Fibroblast of villous mesenchyme (primary cell): ENCODE measurements around the gene GPS1. TPM values are rescaled to one million over a fixed set of nuclear protein-coding genes. Genes with fewer than 3 reads are reported as not detected.

ENCODE experiments used
- DNase-seq: peaks from one replicate; pipeline ENCODE4 v3.0.0-alpha.2; 2010; ENCODE audit warnings: low read depth
- H3K4me3 ChIP-seq: 2 replicates; pipeline ENCODE4 v1.5.1; 2011; ENCODE audit warnings: low read depth, mild to moderate bottlenecking, low read length
- CTCF ChIP-seq: IDR thresholded peaks from 2 replicates; pipeline ENCODE4 v1.5.1; 2012; ENCODE audit warnings: low read depth, mild to moderate bottlenecking, low read length; ENCODE audit not compliant: insufficient read depth
- total RNA-seq: library from RNA; depleted of rRNA; stranded (reverse); fragments of >200 nt; gene quantifications from 2 replicates; pipeline ENCODE4 v1.2.3, GENCODE V29; 2012

Gene GPS1
- total RNA-seq, 1 donor = 104 TPM

DNA sequence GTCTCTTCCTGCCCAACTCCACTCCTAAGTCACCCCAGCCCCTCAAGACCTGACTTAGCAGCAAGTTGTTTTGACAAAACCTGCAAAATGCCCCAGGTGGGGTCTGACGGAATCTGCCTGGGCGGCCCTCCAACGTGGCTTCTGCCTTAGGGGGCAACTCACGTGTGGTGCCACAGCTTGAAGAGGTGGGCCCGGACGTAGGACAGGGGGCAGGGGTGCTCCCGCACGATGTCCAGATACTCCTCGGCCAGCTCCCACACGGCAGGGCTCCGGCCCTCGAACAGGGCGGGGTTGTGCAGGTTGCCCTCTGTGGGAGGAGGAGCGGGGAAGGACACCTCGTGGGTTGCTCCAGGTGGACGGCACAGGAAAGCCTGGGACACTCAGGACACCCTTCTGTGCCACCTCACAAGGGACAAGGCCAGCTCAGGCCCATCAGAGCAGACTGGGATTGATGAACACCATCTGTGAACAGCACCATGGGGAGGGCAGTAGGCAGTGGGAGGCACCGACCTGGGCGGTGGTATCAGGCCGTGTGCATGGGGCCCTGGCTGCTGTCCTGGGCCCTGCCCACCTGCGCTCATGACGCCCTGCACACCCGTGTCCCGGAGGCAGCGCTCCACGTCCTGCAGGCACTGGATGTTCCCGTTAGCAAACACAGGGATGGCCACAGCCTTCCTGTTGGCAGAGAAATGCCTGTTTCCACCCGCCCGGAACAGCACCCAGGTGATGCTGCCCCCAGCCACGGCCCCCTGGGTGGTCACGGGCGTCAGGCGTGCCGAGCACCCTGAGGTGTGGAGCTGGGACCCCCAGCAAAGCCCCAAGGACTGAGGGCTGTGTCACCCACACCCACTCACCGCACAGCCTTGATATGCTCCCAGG, 9.6 kb downstream of the GPS1 start:
- no peak for DNase-seq
- TF ChIP-seq CTCF = no peak
- no peak overlapping the region for H3K4me3 ChIP-seq

- DNase-seq = no peak
- no peak overlapping the region for H3K4me3 ChIP-seq
- no peak for TF ChIP-seq CTCF
These were observed 10.6 kb downstream of the GPS1 start for GRCh38 chr17:82062076-82062983.

- no peak for TF ChIP-seq CTCF
- no peak overlapping the region for H3K4me3 ChIP-seq
- DNase-seq = no peak
These were observed 11.3 kb downstream of the GPS1 start for GRCh38 chr17:82062984-82063368.

DNA sequence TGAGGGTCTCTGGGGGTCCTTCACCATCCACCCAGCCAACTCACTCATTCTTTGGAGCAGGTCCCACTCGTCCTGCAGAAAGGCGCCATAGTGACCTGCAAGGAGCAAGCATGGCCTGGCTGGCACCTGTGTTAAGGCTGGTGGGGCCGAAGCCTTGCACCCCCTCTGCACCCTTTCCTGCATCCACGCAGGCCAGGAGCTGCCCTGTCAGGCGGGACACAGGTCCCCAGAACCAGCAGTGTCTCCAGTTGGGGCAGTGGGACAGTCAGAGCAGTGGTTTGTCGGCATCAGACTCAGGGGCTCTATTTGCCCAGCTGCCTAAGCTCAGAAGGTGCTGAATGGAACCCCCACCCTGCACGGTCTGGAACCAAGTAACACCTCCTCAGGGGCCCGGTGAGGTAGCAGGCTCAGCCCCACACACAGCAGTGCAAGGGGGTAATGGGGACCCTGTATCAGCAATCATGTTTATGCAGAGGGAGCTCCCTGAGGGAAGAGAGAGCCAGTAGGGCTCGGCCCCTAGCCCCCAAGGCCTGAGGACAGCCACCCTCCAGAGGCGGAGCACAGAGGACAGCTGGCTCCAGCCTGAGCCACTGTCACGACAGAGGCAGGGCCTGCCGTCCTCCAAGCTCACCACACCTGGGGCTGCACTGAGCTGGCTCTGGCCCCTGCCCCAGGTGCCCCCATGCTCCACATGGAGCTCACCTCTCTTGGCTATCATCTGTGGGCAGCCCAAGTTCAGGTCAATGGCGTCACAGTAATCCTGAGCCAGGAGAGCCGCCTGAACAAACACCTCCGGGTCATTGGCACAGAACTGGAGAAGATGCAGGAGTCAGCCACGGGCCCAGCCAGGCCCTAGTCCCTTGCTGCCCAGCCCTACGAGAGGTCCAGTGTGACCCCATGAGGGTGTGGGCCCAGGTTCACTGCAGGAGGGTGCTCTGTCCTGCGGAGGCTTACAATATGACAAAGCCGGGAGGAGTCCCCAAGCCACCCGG, 12.0 kb downstream of the GPS1 start:
- no peak for DNase-seq
- no peak for TF ChIP-seq CTCF
- H3K4me3 ChIP-seq = no peak overlapping the region

DNA sequence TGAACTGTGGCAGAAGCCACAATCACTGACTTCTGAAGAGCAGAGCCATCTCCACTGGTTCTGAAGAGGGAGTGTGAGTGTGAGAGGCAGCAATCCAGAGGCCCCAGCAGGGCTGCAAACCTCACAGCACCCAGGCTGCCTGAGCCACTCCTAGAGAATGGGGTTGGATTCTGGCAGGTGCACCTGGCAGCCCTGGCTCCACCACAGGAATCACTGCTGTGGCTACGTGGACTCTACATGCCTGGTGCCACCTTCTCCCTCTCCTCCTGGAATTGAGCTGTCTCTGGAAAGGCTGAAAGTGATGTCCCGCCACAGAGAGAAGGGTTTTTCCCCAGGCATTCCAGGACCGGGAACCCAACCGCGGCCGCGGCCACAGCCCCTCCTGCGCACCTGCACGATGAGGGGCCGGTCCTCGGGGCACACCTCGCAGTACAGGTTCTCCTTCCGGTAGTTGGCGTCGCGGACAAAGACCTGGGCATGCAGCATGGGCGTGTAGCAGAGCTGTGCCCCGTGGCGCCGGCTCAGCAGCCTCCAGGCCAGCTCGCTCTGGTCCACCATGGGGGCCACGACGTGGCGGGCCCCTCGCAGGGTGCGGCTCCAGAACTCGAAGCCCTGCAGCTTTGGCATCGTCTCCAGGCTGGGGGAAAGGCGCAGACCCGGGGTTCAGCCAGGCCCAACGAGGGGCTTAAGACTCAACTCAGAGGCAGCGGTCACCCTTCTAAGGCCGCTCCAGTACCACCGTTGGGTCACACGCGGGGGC, 12.9 kb downstream of the GPS1 start:
- H3K4me3 ChIP-seq = peak overlapping the region; percentile 82
- no peak for TF ChIP-seq CTCF
- DNase-seq = no peak

DNA sequence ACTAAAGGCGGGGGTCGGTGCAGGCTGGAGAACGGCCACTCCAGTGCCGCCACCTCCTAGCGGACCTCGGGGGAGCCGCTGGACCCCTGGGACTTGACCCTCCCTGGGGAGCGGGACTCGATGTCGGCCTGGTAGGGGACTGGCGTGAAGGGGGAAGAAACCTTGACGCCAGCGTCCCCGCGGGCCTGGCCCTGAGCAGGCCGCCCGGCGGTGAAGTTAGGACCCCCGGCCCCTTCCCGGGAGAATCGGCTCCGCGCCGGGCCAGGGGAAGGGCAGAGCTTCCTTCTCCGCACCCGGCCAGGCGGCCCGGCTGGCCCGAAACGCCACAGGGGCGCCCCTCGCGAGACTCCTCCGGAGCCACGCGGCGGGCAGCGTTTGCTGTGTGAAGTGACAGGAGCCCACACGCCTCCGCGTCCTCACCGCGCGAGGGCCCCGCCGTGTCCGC, 13.5 kb downstream of the GPS1 start:
- TF ChIP-seq CTCF = no peak

More for the DNA sequence above, 13.5 kb downstream of the GPS1 start:
- DNase-seq = peak; percentile 51
- H3K4me3 ChIP-seq = peak overlapping the region; percentile 82
